Upper lobe of right lung (tissue), 1 donor: Measurements from ENCODE around the gene ADNP. TPM values are rescaled to one million over a fixed set of nuclear protein-coding genes. Genes with fewer than 3 reads are reported as not detected.

ENCODE experiments used
- ATAC-seq: fragments of 200-7000 bp; cut with Tn5 transposase; one replicate; pipeline ENCODE4 v1.9.1; 2020; ENCODE audit warnings: mild to moderate bottlenecking, moderate library complexity
- DNase-seq: peaks from one replicate; pipeline ENCODE4 v3.0.0-alpha.2; 2020
- H3K27ac ChIP-seq: fragments of 200-600 bp; one replicate; pipeline ENCODE4 v1.8.0; 2022
- H3K27me3 ChIP-seq: fragments of 200-600 bp; one replicate; pipeline ENCODE4 v1.8.0; 2022; ENCODE audit warnings: mild to moderate bottlenecking
- H3K36me3 ChIP-seq: fragments of 200-600 bp; one replicate; pipeline ENCODE4 v1.8.0; 2022
- H3K4me1 ChIP-seq: fragments of 200-600 bp; one replicate; pipeline ENCODE4 v1.8.0; 2022
- H3K4me3 ChIP-seq: fragments of 200-600 bp; one replicate; pipeline ENCODE4 v1.8.0; 2022; ENCODE audit warnings: mild to moderate bottlenecking
- H3K9me3 ChIP-seq: fragments of 200-600 bp; one replicate; pipeline ENCODE4 v1.8.0; 2022
- intact Hi-C: fragments of 100-400 bp; cut with DNase I; formaldehyde crosslinking; loops from one replicate; pipeline ENCODE4 v1.11.0; 2022
- total RNA-seq: library from RNA; stranded (reverse); fragmentation: NEBNext Ultra II Directional; extraction: Animal tissue kit (Norgen Biotek cat#: 25700); gene quantifications from one replicate; pipeline ENCODE4 v1.2.1, GENCODE V29; 2021
- TF ChIP-seq, protein P1 (sequence below): fragments of 200-600 bp; IDR thresholded peaks from one replicate; pipeline ENCODE4 v1.8.0; 2022; ENCODE audit warnings: antibody characterized with exemption
- donor health status: DM: no; HTN: yes; CAD: no; lungs with severe emphysema.

The ADNP gene
- total RNA-seq, 1 donor from 2014 or later: 54.1 TPM

DNA sequence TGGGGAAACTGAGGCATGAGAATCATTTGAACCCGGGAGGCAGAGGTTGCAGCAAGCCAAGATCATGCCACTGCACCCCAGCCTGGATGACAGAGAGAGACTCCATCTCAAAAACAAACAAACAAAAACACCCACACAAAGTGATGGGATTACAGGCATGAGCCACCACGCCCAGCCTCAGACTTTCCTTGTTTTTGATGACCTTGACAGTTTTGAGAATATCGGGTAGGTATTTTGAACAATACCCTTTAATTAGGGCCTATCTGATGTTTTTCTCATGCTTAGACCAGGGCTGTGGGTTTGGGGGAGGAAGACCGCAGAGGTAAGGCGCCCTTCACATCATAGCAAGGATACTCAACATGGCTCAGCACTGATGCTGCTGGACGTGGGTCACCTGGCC lies 63.4 kb downstream of the ADNP start:
- intact Hi-C loops: no loop called here
- H3K36me3 ChIP-seq: no peaks in the 10 kb centered on the region
- no peak overlapping the region for H3K27ac ChIP-seq
- DNase-seq (no peak), ATAC-seq (no peak)
- TF ChIP-seq, protein P1, sequence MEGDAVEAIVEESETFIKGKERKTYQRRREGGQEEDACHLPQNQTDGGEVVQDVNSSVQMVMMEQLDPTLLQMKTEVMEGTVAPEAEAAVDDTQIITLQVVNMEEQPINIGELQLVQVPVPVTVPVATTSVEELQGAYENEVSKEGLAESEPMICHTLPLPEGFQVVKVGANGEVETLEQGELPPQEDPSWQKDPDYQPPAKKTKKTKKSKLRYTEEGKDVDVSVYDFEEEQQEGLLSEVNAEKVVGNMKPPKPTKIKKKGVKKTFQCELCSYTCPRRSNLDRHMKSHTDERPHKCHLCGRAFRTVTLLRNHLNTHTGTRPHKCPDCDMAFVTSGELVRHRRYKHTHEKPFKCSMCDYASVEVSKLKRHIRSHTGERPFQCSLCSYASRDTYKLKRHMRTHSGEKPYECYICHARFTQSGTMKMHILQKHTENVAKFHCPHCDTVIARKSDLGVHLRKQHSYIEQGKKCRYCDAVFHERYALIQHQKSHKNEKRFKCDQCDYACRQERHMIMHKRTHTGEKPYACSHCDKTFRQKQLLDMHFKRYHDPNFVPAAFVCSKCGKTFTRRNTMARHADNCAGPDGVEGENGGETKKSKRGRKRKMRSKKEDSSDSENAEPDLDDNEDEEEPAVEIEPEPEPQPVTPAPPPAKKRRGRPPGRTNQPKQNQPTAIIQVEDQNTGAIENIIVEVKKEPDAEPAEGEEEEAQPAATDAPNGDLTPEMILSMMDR: no peak
- H3K27me3 ChIP-seq: no peaks in the 10 kb centered on the region
- H3K9me3 ChIP-seq: no peaks in the 10 kb centered on the region
- no peak overlapping the region for H3K4me3 ChIP-seq
- H3K4me1 ChIP-seq: no peaks in the 10 kb centered on the region

DNA sequence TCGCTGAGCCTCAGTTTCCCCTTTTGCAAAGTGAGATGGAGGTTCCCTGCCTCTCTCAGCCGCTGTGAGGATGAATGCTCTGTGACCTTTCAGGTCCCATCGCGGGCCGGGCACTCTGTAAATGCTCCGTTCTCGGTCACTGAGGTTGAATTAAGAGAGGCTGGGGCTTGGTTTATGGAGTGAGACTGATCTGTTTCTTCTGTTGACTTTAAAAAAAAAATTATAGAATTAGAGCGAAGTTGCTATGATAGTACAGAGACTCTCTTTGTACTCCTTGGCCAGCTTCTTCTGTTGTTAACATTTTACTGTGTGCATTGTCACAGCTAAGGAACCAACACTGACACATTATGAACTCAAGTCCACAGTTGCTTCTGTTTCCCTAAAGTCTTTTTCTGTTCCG lies 64.4 kb downstream of the ADNP start:
- Histone ChIP-seq H3K36me3 (no peaks in the 10 kb centered on the region), H3K27ac (no peak overlapping the region), H3K9me3 (no peaks in the 10 kb centered on the region), H3K4me3 (no peak overlapping the region), H3K27me3 (no peaks in the 10 kb centered on the region), H3K4me1 (no peaks in the 10 kb centered on the region)
- intact Hi-C loops: no loop called here
- no peak for ATAC-seq
- TF ChIP-seq, protein P1: no peak
- no peak for DNase-seq

DNA sequence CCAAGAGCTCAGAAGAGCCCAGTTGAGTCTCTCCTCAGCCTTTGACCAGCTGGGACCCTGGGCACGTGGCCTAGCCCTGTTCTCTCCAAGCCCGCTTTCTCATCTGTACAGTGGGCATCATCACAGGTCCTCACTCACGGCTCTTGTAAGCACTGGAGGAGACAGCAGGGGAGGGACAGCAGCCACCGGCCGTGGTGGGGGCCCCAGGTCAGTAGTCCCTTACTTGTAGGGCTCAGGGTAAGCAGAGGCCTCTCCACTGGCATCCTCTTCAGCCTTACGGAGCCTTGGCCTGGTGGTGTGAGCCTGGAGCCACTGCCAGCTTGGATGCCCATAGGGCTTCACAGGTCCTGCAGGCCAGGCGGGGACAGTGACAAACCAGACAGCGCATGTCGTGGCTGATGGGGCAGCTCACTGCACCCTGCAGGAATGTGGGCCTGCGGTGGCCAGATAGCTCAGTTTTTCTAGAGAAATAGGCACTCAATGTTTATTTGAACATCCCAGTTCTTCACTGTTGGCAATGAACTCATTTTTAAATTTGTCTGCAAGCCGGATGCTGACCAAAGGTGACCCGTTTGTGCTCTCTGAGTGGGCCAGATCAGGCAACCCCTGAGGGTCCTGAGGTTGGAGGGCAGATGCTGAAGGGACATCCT lies 65.1 kb downstream of the ADNP start:
- H3K27me3 ChIP-seq: no peaks in the 10 kb centered on the region
- no peak for ATAC-seq
- no peak overlapping the region for H3K27ac ChIP-seq
- H3K4me3 ChIP-seq: no peak overlapping the region
- DNase-seq: no peak
- intact Hi-C loops: no loop called here
- TF ChIP-seq, protein P1: no peak
- no peaks in the 10 kb centered on the region for H3K9me3 ChIP-seq
- H3K36me3 ChIP-seq: no peaks in the 10 kb centered on the region
- H3K4me1 ChIP-seq: no peaks in the 10 kb centered on the region

DNA sequence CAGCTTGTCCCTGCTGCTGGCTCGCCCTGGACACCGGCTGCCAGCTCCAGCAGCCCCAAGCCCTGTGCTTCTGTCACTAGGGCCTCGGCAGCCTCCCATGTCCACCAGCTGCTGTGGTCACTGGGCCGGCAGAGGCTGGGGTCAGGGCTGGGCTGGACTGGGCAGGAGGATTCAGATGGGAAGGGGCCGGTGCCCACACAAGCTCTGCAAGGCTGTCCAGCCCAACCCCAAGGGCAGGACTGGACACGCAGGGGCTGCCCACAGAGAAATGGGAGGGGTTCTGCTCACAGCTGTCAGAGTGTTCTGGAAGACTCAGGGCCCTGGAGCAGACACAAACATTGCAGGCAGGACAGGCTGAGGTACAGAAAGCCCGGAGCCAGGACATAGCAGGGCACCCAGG lies 65.6 kb downstream of the ADNP start:
- DNase-seq (no peak), ATAC-seq (no peak)
- Histone ChIP-seq H3K9me3 (no peaks in the 10 kb centered on the region), H3K27ac (no peak overlapping the region), H3K4me3 (no peak overlapping the region), H3K27me3 (no peaks in the 10 kb centered on the region), H3K36me3 (no peaks in the 10 kb centered on the region), H3K4me1 (no peaks in the 10 kb centered on the region)
- intact Hi-C loops: no loop called here
- TF ChIP-seq, protein P1: no peak

DNA sequence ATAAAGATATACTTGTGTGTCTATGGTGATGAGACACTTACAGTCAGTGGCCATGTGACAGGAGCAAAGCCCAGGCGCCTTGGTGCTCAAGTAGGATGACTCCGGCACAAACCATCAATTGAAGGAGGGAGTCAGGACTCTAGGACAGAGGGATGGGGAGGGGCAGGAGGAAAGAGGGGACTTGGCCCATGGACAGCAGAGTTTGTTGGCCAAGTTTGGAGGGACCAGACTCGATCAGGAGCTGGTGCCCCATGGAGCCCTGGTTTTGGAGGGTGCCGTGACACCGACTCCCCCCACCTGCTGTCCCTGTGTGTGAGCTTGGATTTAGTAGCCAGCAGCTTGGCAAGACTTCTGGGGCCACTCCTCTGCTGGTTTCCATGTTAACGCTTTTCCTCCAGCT lies 66.1 kb downstream of the ADNP start:
- Histone ChIP-seq H3K36me3 (no peaks in the 10 kb centered on the region), H3K27ac (no peak overlapping the region), H3K9me3 (no peaks in the 10 kb centered on the region), H3K27me3 (no peaks in the 10 kb centered on the region), H3K4me1 (no peaks in the 10 kb centered on the region), H3K4me3 (no peak overlapping the region)
- DNase-seq (no peak), ATAC-seq (no peak)
- TF ChIP-seq, protein P1: no peak
- intact Hi-C loops: no loop called here

DNA sequence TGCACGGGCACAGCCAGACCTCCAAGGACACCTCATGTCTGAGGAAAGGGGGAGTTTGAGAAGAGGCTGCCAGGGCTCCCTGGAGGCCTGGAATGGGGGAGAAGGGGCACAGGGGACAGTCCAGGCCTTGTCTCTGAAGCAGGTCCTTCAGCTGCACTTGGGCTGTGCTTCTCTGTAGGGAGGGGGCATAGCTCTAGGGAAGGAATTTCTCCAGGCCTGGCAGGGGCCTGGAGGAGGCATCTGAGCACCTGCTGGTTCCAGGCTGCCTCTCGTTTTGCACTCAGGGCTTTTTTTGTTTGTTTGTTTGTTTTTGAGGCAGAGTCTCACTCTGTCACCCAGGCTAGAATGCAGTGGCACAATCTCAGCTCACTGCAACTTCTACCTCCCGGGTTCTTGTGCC lies 68.7 kb downstream of the ADNP start:
- Histone ChIP-seq H3K9me3 (no peaks in the 10 kb centered on the region), H3K27ac (no peak overlapping the region), H3K36me3 (no peaks in the 10 kb centered on the region), H3K4me1 (no peaks in the 10 kb centered on the region), H3K27me3 (no peaks in the 10 kb centered on the region), H3K4me3 (no peak overlapping the region)
- no peak for ATAC-seq
- intact Hi-C loops: no loop called here
- DNase-seq: no peak
- TF ChIP-seq, protein P1: no peak
